MM.1S (cell line): ENCODE data around the gene ADCY4.

Source experiments
- CTCF ChIP-seq: fragments of 300-600 bp; sonication (generic); IDR thresholded peaks from 2 replicates; pipeline ENCODE4 v1.5.1; 2016; ENCODE audit warnings: antibody characterized with exemption, low read length, mixed read lengths
- EZH2 ChIP-seq: fragments of 300-600 bp; sonication (generic); optimal IDR thresholded peaks from 2 replicates; pipeline ENCODE3; 2017; ENCODE audit warnings: low read depth, mild to moderate bottlenecking, antibody characterized with exemption, low read length, mixed read lengths

- no peak for TF ChIP-seq CTCF
- TF ChIP-seq EZH2: no peak
These were observed 18.9 kb downstream of the ADCY4 start for GRCh38 chr14:24315807-24316596.
